HG03280 (cell line): Measurements from ENCODE around the gene TMUB2.

Experiments used
- ATAC-seq: cut with Tn5 transposase; IDR thresholded peaks from one replicate; pipeline ENCODE4 v1.9.1; 2021; ENCODE audit warnings: mild to moderate bottlenecking, moderate library complexity; ENCODE audit not compliant: unreplicated experiment

TMUB2 gene

GRCh38 chr17:44202756-44203155 is 16.0 kb downstream of the TMUB2 start:
- no peak for ATAC-seq

- no peak for ATAC-seq
These were observed 17.1 kb downstream of the TMUB2 start for GRCh38 chr17:44203731-44204440.

- ATAC-seq: no peak
These were observed 17.7 kb downstream of the TMUB2 start for GRCh38 chr17:44204441-44204882.

GRCh38 chr17:44205962-44206824 is 19.4 kb downstream of the TMUB2 start:
- no peak for ATAC-seq

- no peak for ATAC-seq
These were observed 20.0 kb downstream of the TMUB2 start for GRCh38 chr17:44206825-44207155.

GRCh38 chr17:44207319-44207718 is 20.5 kb downstream of the TMUB2 start:
- no peak for ATAC-seq

- ATAC-seq: no peak
These were observed 21.0 kb downstream of the TMUB2 start for GRCh38 chr17:44207743-44208142.

- ATAC-seq: peak; percentile 15
These were observed 23.1 kb downstream of the TMUB2 start for GRCh38 chr17:44209786-44210341.

- peak; percentile 83 for ATAC-seq
These were observed 23.8 kb downstream of the TMUB2 start for GRCh38 chr17:44210342-44211192.

GRCh38 chr17:44211281-44212265 is 24.8 kb downstream of the TMUB2 start:
- no peak for ATAC-seq

- no peak for ATAC-seq
These were observed 26.0 kb downstream of the TMUB2 start for GRCh38 chr17:44212507-44213402.

- ATAC-seq: no peak
These were observed 26.8 kb downstream of the TMUB2 start for GRCh38 chr17:44213403-44214229.

- ATAC-seq: no peak
These were observed 27.4 kb downstream of the TMUB2 start for GRCh38 chr17:44214230-44214494.

- ATAC-seq: no peak
These were observed 28.1 kb downstream of the TMUB2 start for GRCh38 chr17:44214896-44215295.

GRCh38 chr17:44216173-44216572 is 29.4 kb downstream of the TMUB2 start:
- ATAC-seq: no peak

GRCh38 chr17:44216694-44217093 is 29.9 kb downstream of the TMUB2 start:
- no peak for ATAC-seq

- no peak for ATAC-seq
These were observed 31.1 kb downstream of the TMUB2 start for GRCh38 chr17:44217738-44218343.
